A549 (cell line): ENCODE results near the gene MAN1A2.

Experiments used
- BCL3 ChIP-seq: fragments of >200 bp; sonication (Bioruptor Twin); formaldehyde crosslinking; IDR thresholded peaks from 3 replicates; pipeline ENCODE4 v1.6.1; 2016
- CHD2 ChIP-seq: fragments of 150-350 bp; IDR thresholded peaks from 2 replicates; pipeline ENCODE4 v1.6.1; 2014; ENCODE audit warnings: low read length; ENCODE audit not compliant: partially characterized antibody
- CTCF ChIP-seq: fragments of >200 bp; sonication (Bioruptor Twin); formaldehyde crosslinking; IDR thresholded peaks from 3 replicates; pipeline ENCODE4 v1.5.1; 2016
- EHMT2 ChIP-seq: fragments of 200-600 bp; sonication (generic); IDR thresholded peaks from 2 replicates; pipeline ENCODE4 v1.6.1; 2016; ENCODE audit warnings: antibody characterized with exemption, low read depth, mild to moderate bottlenecking, moderate library complexity
- EP300 ChIP-seq, 2 experiments: fragments of >200 bp; sonication (Bioruptor Twin); formaldehyde crosslinking; IDR thresholded peaks; 2 replicates in 1 of 2; 3 replicates in 1 of 2; pipeline ENCODE4 v1.6.1; 2016 to 2017
- HDAC2 ChIP-seq: fragments of 200-600 bp; sonication (generic); IDR thresholded peaks from 2 replicates; pipeline ENCODE4 v1.6.1; 2016
- HOXA7 ChIP-seq: fragments of 250-450 bp; sonication (Bioruptor Pico); IDR thresholded peaks from 2 replicates; pipeline ENCODE4 v1.5.0; 2020; ENCODE audit warnings: mild to moderate bottlenecking, moderate library complexity
- PBX3 ChIP-seq: IDR thresholded peaks from 2 replicates; pipeline ENCODE4 v1.6.1; 2012
- POLR2A ChIP-seq: IDR thresholded peaks from 2 replicates; pipeline ENCODE4 v1.6.1; 2012; ENCODE audit warnings: mild to moderate bottlenecking, low read length
- RAD21 ChIP-seq, 2 experiments: fragments of >200 bp in 1 of 2; sonication (Bioruptor Twin) in 1 of 2; formaldehyde crosslinking in 1 of 2; IDR thresholded peaks in 1 of 2; conservative IDR thresholded peaks in 1 of 2; 2 replicates in 1 of 2; 3 replicates in 1 of 2; pipeline ENCODE4 v1.6.1; 2012 to 2018; ENCODE audit warnings: inconsistent platforms in 1 of 2
- RNF2 ChIP-seq: fragments of 200-600 bp; sonication (generic); IDR thresholded peaks from 2 replicates; pipeline ENCODE4 v1.6.1; 2016; ENCODE audit warnings: low read depth, mild to moderate bottlenecking, antibody characterized with exemption, moderate library complexity, borderline replicate concordance
- SREBF2 ChIP-seq: fragments of 450-650 bp; IDR thresholded peaks from 2 replicates; pipeline ENCODE4 v1.6.1; 2014; ENCODE audit warnings: mild to moderate bottlenecking, moderate library complexity

- no peak for TF ChIP-seq CTCF
- no peak for TF ChIP-seq CHD2
- TF ChIP-seq POLR2A = no peak
- TF ChIP-seq RNF2 = no peak
- no peak for TF ChIP-seq EP300 (IDR thresholded peaks at IDR 0.05)
- TF ChIP-seq PBX3 = no peak
- TF ChIP-seq SREBF2 = no peak
- TF ChIP-seq HOXA7 (CRISPR knock-in tag) = no peak
- no peak for TF ChIP-seq BCL3
- no peak for TF ChIP-seq RAD21 (conservative IDR thresholded peaks at IDR 0.05 in 1 of 2, IDR thresholded peaks at IDR 0.05 in 1 of 2)
- no peak for TF ChIP-seq HDAC2
- no peak for TF ChIP-seq EHMT2
These were observed 4.3 kb upstream of the MAN1A2 start for GRCh38 chr1:117362986-117363385.
